Muscle of leg (tissue), 11 donors: ENCODE measurements around the gene GARIN5A. TPM values are rescaled to one million over a fixed set of nuclear protein-coding genes. Genes with fewer than 3 reads are reported as not detected.

ENCODE experiments used
- DNase-seq: peaks from one replicate; pipeline ENCODE4 v3.0.0; 2013
- H3K27ac ChIP-seq: one replicate; pipeline ENCODE4 v1.5.1; 2013; ENCODE audit warnings: mild to moderate bottlenecking, low read length, control low read depth
- H3K27me3 ChIP-seq: one replicate; pipeline ENCODE4 v1.6.1; 2013; ENCODE audit warnings: low read length; ENCODE audit not compliant: control insufficient read depth, insufficient read depth
- H3K36me3 ChIP-seq: one replicate; pipeline ENCODE4 v1.6.1; 2013; ENCODE audit warnings: low read length; ENCODE audit not compliant: control insufficient read depth, insufficient read depth
- H3K4me1 ChIP-seq: one replicate; pipeline ENCODE4 v1.6.1; 2013; ENCODE audit warnings: low read length; ENCODE audit not compliant: control insufficient read depth, insufficient read depth
- H3K4me3 ChIP-seq: one replicate; pipeline ENCODE4 v1.5.1; 2013; ENCODE audit warnings: low read length, control low read depth
- H3K9me3 ChIP-seq: replicated peaks from 2 replicates; pipeline ENCODE4 v1.6.1; 2013; ENCODE audit warnings: low read depth, low read length; ENCODE audit not compliant: control insufficient read depth
- WGBS: methylation state at CpG from one replicate; pipeline ENCODE4 v1.1.5; 2013; ENCODE audit warnings: missing lambda C conversion rate; ENCODE audit not compliant: insufficient coverage; 5-methylcytosine and 5-hydroxymethylcytosine counted together
- polyA plus RNA-seq, 8 donors: library from polyadenylated mRNA; unstranded; fragments of 120-200 nt; gene quantifications; one replicate each; pipeline versions ENCODE4 v1.2.1 to v1.2.3, GENCODE V29; 2013; ENCODE audit warnings: inconsistent platforms in 1 of 8, low replicate concordance in 1 of 8; ENCODE audit not compliant: insufficient read length in 8 of 8, insufficient read depth in 1 of 8
- total RNA-seq: library from RNA; stranded (reverse); fragments of 120-200 nt; gene quantifications from one replicate; pipeline ENCODE4 v1.2.4, GENCODE V29; 2013

The GARIN5A gene
- total and polyA plus RNA-seq, 9 donors: 3.3 to 6.2 (median 4.4) TPM

DNA sequence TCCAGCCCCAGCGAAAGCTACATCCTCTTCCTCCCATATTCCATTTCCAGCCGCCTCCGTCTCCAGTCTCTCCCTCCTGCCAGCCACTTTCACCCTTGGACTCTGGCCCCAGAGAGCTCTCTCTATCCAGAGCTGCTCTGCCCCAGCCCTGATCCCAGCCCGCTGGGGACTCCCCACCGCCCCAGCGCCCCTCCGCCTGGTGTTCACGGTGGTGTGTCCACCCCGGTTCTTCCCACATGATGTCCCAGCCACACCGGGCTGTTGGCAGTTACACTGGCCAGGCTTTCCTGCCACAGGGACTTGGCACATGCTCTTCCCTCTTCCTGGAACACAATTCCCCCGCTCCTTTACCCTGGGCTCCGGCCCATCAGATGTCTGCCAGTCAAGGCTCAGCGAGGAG, 11.6 kb downstream of the GARIN5A start:
- Histone ChIP-seq H3K9me3 (no peaks in the 10 kb centered on the region), H3K27ac (no peak overlapping the region), H3K4me3 (no peak overlapping the region), H3K4me1 (peaks cover 25% of the 10 kb centered on the region), H3K36me3 (no peaks in the 10 kb centered on the region), H3K27me3 (peaks cover 4% of the 10 kb centered on the region)
- 88% methylated on average over 13 of the region's 13 CpGs for WGBS
- DNase-seq: no peak

DNA sequence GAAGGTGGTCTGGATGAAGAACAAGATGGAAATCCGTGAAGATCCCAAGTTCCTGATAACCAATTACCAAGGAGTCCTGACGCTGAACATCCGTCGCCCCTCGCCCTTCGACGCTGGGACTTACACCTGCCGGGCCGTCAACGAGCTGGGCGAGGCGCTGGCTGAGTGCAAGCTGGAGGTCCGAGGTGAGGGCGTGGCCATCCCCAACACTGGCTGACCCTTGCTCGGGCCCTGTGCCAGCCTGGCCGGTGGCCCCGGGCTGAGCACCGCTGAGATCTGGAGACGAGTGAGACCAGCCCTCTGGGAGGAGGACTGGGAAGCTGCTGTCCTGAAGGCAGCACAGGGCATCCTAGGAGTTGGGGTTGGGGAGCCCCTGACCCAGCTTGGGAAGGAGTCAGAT, 12.3 kb downstream of the GARIN5A start:
- H3K27me3 ChIP-seq: peaks cover 4% of the 10 kb centered on the region
- H3K36me3 ChIP-seq: no peaks in the 10 kb centered on the region
- 84% methylated on average over 19 of the region's 19 CpGs for WGBS
- H3K4me3 ChIP-seq: no peak overlapping the region
- no peaks in the 10 kb centered on the region for H3K9me3 ChIP-seq
- no peak for DNase-seq
- no peak overlapping the region for H3K27ac ChIP-seq
- peaks cover 25% of the 10 kb centered on the region for H3K4me1 ChIP-seq

DNA sequence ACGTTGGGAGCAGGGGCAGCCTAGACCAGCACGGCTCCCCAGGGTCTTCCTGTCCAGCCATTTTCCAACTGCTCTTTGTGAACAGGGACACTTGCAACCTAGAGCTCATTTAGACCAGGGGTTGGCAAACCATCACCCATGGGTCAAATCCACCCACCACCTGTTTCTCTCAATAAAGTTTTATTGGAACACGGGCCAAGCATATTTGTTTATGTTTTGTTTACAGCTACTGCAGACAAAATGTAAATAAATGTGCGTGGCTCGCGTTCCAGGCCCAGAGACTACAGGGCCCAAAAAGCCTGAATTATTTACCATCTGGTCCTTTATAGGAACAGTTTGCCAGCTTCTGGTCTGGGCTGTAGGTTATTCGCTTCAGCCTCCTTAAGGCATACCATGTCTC, 13.7 kb downstream of the GARIN5A start:
- no peak for DNase-seq
- 56% methylated on average over 4 of the region's 7 CpGs for WGBS
- Histone ChIP-seq H3K36me3 (no peaks in the 10 kb centered on the region), H3K27ac (no peak overlapping the region), H3K4me3 (no peak overlapping the region), H3K27me3 (peaks cover 11% of the 10 kb centered on the region), H3K9me3 (no peaks in the 10 kb centered on the region), H3K4me1 (peaks cover 30% of the 10 kb centered on the region)

GRCh38 chr19:50461066-50461875, 15.4 kb downstream of the GARIN5A start:
- Histone ChIP-seq H3K36me3 (no peaks in the 10 kb centered on the region), H3K27ac (no peak overlapping the region), H3K4me3 (no peak overlapping the region), H3K27me3 (peaks cover 19% of the 10 kb centered on the region), H3K4me1 (peaks cover 16% of the 10 kb centered on the region), H3K9me3 (no peaks in the 10 kb centered on the region)
- peak; percentile 74 for DNase-seq
- WGBS: 26% methylated on average over 24 of the region's 28 CpGs

DNA sequence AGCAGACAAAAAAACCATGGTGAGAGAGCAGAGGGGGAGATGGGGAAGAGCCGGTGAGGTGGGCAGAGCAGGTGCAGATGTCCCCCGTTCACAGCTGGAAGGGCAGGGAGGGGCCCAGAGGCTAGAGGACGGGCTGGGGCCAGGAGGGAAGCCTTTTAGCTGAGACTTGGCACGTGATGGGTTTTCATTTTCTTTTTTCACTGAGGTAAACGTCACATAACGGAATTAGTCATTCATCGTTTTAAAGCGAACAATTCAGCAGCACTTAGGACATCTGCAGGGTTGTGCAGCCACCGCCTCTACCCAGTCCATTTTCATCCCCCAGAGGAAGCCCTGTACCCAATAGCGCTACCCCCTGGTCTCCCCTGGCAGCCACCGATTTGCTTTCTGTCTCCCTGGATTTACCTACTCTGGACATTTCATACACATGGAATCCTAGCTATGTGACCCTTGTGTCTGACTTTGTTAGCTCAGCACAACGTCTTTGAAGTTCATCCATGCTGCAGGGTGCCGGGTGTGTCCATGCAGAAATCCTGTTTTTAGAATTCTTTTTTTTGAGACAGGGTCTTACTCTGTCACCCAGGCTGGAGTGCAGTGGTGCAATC, 16.4 kb downstream of the GARIN5A start:
- Histone ChIP-seq H3K27me3 (peaks cover 19% of the 10 kb centered on the region), H3K4me3 (no peak overlapping the region), H3K4me1 (peaks cover 6% of the 10 kb centered on the region), H3K9me3 (no peaks in the 10 kb centered on the region), H3K27ac (no peak overlapping the region), H3K36me3 (no peaks in the 10 kb centered on the region)
- WGBS: 35% methylated on average over 13 of the region's 13 CpGs
- DNase-seq: no peak

GRCh38 chr19:50459638-50460037, 17.0 kb downstream of the GARIN5A start:
- Histone ChIP-seq H3K9me3 (no peaks in the 10 kb centered on the region), H3K4me1 (peaks cover 5% of the 10 kb centered on the region), H3K27ac (no peak overlapping the region), H3K4me3 (no peak overlapping the region), H3K36me3 (no peaks in the 10 kb centered on the region), H3K27me3 (peaks cover 21% of the 10 kb centered on the region)
- DNase-seq: no peak
- WGBS: no CpG with 5 or more reads among the region's 1 CpG

DNA sequence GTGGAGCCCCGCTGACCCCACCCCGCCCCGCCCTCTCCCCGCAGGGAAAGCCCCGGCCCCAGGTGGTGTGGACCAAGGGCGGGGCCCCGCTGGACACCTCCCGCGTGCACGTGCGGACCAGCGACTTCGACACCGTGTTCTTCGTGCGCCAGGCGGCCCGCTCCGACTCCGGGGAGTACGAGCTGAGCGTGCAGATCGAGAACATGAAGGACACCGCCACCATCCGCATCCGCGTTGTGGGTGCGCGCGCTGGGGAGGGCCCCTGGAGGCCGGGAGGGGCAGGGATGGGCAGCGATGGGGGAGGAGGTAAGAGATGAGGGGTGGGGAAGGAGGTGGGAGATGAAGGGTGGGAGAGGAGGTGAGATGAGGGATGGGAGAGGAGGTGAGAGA, 17.6 kb downstream of the GARIN5A start:
- Histone ChIP-seq H3K4me1 (peaks cover 5% of the 10 kb centered on the region), H3K36me3 (no peaks in the 10 kb centered on the region), H3K27me3 (peaks cover 21% of the 10 kb centered on the region), H3K9me3 (no peaks in the 10 kb centered on the region), H3K27ac (no peak overlapping the region), H3K4me3 (no peak overlapping the region)
- no peak for DNase-seq
- 49% methylated on average over 32 of the region's 32 CpGs for WGBS

DNA sequence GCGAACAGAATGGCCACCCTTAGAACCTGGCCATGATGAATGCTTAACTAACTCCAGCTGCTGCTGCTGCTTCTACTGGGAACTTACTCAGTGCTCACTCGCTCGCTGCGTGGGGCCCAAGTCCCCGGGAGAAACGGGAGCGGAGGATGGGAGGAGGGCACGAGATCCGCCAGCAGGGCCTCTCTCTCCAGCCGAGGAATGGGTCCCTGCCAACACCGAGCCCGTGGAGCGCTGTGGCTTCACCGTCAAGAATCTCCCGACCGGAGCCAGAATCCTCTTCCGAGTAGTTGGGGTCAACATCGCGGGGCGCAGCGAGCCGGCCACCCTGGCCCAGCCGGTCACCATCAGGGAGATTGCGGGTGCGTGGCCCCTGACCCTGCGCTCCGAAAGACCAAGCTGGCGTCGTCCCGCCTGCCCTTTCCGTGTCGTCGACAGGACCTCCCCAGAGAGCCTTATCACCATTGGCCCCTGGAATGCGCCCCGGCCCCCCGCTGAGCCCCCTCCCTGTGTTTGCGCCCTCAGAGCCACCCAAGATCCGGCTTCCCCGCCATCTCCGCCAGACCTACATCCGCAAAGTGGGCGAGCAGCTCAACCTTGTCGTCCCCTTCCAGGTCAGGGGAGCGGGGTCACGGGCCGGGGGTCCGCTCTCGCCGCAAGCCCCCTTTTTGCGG, 18.1 kb downstream of the GARIN5A start:
- WGBS: 23% methylated on average over 45 of the region's 50 CpGs
- H3K27me3 ChIP-seq: peaks cover 21% of the 10 kb centered on the region

DNA sequence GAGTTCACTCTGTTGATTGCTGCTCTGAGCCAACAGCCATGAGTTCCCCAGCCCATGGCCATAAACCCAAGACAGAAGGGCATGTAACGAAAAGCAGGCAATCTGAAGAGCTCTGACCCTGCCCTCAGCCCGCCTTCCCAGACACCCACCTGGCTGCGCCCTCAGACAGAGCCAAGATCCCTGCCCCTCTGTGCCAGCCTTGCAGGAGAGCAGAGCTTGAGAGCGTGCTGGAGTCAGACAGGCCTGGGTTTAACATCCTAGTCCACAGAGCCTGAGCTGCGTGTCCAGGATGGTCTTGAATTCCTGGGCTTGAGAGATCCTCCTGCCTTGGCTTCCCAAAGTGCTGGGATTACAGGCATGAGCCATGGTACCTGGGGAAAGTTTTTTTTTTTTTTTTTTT, 19.3 kb downstream of the GARIN5A start:
- Histone ChIP-seq H3K36me3 (no peaks in the 10 kb centered on the region), H3K27ac (no peak overlapping the region), H3K4me3 (no peak overlapping the region), H3K27me3 (peaks cover 24% of the 10 kb centered on the region), H3K4me1 (peaks cover 5% of the 10 kb centered on the region), H3K9me3 (no peaks in the 10 kb centered on the region)
- DNase-seq: no peak
- WGBS: 70% methylated on average over 5 of the region's 5 CpGs

More for the DNA sequence above, 18.1 kb downstream of the GARIN5A start:
- H3K4me3 ChIP-seq: no peak overlapping the region
- DNase-seq: no peak
- no peaks in the 10 kb centered on the region for H3K36me3 ChIP-seq
- H3K27ac ChIP-seq: no peak overlapping the region
- H3K4me1 ChIP-seq: peaks cover 5% of the 10 kb centered on the region
- H3K9me3 ChIP-seq: no peaks in the 10 kb centered on the region

- Histone ChIP-seq H3K4me3 (no peak overlapping the region), H3K27me3 (peaks cover 25% of the 10 kb centered on the region), H3K4me1 (peaks cover 5% of the 10 kb centered on the region), H3K36me3 (no peaks in the 10 kb centered on the region), H3K27ac (no peak overlapping the region), H3K9me3 (no peaks in the 10 kb centered on the region)
- 91% methylated on average over 2 of the region's 2 CpGs for WGBS
- DNase-seq: no peak
Observed at GRCh38 chr19:50455992-50456391, 20.7 kb downstream of the GARIN5A start.
